GM19395 (cell line): ENCODE results near the gene GAD1.

Source experiments
- ATAC-seq: cut with Tn5 transposase; IDR thresholded peaks from one replicate; pipeline ENCODE4 v1.9.1; 2021; ENCODE audit warnings: mild to moderate bottlenecking, moderate library complexity; ENCODE audit not compliant: unreplicated experiment

The GAD1 gene

DNA sequence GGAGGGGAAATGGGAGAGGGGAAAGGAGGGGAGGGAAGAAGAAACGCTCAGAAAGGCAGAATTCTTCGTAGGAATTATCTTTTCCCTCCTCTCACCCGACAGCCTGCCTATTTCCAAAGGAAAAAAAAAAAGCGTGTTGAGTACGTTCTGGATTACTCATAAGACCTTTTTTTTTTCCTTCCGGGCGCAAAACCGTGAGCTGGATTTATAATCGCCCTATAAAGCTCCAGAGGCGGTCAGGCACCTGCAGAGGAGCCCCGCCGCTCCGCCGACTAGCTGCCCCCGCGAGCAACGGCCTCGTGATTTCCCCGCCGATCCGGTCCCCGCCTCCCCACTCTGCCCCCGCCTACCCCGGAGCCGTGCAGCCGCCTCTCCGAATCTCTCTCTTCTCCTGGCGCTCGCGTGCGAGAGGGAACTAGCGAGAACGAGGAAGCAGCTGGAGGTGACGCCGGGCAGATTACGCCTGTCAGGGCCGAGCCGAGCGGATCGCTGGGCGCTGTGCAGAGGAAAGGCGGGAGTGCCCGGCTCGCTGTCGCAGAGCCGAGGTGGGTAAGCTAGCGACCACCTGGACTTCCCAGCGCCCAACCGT lies at the start of gene GAD1:
GAD1 (plus strand) TSS at position 384 of the 589 bp plus-strand sequence. CDS start 1,705 bp downstream, outside the sequence.
- ATAC-seq = peak; percentile 55

DNA sequence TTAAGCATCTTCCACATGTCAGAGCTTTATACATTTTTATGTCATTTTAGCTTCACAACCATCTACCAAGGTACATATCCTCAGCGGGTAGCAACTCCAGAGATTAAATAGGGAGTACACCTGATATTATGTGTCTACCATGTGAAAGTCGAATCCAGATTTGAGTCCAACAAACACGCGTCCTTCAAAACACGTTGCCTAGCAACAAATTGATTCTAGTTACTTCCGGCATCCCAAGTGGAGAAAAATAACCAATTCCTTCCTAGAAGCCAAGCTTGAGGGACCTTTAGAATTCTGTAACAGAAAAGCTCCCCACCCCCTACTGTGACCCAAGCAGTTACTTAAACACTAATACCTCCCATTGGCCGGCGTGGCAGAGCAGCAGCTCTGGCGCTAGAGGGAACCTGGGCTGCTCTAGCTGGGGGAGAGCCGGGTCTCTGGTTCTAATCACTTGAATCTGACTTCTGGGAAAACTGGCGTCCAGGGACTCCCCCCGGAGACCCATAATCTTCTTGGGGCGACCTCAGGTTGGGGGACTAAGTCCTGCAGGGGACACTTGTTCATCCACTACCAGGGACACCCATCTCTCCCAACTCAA lies 46.6 kb upstream of the GAD1 start, which contains the start of gene ERICH2:
ERICH2 (plus strand) TSS at position 371 of the 598 bp plus-strand sequence. CDS start 304 bp downstream, outside the sequence.
- ATAC-seq = peak; percentile 70

DNA sequence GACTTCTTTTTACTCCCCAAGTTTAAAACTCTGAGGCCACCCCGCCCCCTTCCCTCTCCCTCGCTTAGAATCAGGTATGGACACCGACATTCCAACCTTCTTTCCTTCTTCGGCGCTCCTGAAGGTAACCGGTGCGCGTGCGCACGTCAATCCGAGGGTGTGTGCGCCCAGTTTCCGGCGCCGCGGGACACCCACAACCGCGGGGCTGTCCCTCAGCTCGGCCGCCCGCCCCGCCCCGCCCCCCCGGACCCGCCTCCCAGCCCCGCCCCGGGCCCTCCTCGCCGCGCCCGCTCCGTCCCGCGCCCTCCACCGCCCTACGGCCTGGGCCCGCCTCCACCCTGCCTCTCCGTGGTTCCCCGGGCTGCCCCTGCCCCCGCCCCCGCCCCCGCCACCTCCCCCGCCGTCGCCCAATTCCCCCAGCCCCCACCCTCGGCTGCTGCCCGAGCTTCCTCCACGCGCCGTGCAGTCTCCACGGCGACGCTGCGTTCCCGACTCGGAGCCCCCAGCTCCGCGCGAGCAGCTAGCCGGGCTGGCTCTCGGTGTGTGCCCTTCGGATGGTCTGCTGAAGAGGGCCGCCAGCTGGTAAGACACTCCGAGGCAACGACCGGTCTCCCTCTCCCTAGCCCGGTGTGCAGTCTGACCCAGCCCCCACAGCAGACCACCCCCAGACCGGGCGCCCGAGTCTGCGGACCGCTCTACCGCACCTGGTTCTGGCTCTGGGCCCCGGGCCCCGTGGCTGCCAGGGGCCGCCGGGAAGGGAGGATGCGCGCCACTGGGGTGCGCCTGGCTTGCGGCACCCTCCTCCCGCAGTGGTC lies 45.9 kb upstream of the GAD1 start:
- ATAC-seq = peak; percentile 79

DNA sequence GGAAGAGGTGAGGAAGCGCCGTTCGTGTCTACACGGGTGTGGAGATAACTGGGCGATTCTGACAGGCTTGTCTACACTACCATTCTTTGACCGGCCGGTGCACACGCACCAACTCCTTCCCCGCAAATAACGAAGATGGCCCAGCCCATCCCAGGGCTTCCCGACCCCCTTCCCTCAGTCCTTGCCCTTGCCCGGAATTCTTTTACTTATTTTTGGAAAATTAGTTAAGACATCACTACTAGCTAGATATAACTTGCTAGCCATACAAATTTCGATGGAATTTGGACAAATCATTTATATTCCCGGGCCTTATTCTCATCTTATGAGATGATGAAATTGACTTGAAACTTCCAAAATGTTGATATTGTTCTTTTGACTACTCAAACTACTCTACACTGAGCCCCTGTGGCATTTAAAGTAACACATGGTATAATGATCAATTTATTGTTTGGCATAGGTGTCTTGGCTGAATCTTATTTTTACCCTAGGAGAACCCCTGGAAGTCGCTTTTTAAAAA lies 45.2 kb upstream of the GAD1 start:
- no peak for ATAC-seq

DNA sequence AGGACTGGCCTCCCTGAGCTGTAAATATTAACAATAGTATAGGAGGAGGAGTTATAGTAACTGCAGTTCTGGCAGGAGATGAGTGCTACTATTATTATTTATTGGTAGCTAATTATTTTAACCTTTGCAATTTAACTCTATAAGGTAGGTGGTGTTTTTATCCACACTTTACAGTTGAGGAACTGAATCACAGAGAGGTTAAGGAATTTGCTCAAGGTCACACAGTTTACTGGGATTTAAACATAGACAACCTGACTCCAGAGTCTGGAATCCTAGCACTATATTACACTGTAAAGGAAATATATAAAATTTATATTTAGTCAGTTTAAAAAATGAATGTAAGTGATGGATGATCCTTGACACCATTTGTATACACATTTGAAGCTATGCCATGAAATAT lies 44.4 kb upstream of the GAD1 start:
- no peak for ATAC-seq

DNA sequence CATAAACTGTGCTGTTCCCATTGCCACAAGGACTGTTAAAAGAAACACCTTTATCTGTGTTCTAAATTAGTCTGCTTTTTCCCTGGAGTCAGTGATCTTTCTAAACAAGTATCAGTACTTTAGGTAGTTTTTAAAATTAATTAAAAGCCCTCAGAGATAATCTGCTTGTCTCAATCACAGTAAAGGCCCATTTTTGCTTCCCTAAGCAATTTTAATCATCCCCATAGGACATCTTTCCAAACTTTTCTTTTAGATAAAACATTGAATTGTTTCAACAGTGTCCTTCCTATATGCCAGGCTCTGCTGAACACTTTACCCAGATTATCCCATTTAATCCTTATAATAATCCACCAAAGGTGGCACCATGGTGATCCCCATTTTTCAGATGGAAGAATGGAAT lies 42.6 kb upstream of the GAD1 start:
- no peak for ATAC-seq

DNA sequence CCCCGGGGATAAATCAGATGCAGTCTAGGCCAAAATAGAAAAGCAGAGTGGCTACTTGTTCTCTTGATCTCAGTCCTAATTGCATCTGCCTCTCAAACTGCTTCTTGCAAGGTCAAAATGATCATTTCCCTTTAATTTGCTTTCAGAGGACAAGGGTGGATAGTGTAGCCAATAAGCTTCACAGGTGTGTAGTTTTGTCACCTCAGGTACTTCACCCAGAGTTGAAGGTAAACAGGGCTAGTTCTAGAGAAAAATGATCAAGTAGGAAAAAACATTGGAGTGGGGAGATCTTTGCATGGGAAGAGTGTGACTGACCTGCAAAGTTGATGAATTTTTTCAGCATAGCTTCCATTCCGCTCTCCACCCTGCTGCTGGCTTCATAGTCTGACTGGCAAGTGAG lies 37.8 kb upstream of the GAD1 start:
- ATAC-seq = no peak

DNA sequence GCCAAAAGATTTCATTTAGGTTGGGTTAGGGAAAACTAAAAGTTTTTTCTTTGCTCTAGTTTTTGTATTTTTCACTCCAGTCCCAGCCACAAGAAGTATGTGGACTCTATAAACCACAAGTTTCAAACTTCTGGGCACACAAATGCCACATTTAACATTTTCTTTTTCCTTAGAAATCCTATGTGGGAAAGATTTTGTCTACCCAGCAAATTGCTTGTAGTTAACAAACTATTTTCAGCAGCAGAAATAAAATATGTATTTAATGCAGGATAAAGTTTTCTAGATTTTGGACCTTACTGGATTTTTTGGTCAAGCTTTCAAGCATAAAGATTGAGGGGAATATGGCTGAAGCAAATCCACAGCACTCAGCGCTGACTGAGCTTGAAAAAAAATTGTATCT lies 37.4 kb upstream of the GAD1 start:
- no peak for ATAC-seq

DNA sequence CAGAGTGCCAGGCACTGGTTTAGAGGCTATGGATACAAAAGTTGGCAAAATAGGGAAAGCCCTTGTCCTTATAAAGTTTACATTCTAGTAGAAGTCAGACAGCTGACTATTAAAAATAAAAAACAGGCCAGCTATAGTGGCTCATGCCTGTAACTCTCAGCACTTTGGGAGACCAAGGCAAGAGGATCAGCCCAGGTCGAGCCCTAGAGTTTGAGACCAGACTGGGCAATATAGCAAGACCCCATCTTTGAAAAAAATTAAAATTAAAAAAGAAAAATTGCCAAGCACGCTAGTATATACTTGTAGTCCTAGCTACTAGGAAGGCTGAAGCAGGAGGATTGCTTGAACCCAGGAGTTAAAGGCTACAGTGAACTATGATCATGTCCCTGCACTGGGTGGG lies 34.0 kb upstream of the GAD1 start:
- ATAC-seq = no peak

DNA sequence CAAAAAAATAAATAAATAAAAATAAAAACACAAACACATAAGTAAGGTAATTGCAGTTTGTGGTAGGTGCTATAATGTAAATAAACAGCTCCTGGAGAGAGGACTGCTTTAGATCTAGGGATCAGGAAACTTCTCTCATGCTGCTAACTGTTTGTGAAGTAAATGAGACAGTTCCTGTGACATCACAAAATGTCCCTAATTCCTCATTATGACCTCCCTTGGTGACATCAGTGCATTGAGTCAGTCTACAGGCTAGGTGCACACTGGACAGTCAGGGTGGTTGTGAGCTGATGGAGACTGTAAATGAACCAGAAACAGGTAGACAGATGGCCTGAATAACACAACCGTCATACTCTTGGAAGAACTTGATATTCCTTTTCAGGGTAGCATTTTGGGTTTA lies 33.1 kb upstream of the GAD1 start:
- no peak for ATAC-seq

DNA sequence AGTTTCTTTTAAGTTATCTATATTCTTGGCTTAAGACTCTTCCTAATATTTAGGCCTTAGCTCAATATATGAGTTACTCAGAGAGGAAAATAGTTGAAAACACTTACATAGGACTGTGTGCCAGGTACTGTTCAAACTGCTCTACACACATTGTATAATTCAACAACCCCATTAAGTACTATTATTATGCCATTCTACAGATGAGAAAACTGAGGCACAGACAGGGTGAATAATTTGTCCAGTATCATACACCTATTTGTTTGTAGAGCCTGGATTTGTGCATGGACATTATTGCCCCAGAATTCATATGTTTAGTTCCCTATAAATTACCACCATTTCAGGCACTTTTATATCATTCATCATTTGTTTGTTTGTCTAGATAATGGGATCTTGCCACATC lies 17.7 kb upstream of the GAD1 start:
- no peak for ATAC-seq

DNA sequence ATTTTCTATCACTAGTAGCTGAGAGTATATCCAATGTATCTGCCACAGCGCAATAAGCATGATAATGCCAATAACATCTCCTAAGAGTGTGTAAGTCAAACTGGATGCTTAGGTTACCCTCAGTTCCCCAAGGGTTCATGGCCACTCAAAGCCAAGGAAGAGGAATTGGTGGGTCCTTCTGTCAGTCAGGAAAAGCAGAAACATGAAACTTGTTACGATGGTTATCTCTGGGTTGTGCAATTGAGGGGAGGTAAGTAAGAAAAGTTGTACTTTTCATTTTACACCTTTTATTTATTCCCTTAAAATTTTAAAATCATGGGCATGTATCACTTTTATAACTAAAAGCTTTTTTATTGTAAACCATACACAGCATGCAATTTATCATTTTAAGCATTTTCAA lies 10.1 kb upstream of the GAD1 start:
- no peak for ATAC-seq

DNA sequence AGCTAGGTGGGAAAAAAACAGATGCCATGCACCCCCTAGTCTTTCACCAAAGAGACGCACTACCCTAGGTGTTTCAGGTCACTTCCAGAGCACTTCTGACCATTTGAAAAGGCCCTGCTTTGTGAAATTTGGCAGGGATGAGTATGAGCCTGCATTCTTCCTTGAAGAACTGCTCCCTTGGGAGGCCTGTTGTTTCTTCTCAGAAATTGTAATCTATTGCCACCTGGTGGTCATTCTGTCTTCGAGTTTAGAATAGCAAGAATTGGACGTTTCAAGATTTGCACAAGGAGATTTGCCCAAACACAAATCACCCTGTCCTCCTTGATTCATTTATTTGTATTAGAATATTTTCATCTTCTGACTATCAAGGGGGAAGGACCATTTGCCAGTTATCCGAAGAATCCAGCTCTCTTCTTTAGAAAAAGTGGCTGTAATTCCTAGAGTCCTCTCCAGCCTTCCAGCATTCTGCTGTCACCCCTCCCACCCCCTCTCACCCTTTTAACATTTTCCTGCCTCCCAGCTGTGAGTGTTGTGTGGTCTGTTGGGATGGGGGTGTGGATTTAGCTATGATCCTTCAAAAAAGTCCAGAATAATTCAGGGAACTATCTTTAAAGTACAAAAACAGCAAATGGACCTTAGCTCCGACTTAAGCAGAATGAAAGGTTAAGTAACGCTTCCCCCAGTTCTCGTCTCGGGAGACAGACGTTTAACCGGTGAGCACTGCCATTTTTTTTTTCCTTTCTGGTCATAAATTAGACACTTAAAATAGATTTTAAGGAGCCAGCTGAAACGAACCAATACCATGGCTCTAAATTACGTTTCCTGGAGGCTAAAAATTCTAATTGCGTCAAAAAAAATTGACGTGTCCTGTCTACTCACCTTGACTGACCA lies 3.7 kb upstream of the GAD1 start:
- no peak for ATAC-seq

DNA sequence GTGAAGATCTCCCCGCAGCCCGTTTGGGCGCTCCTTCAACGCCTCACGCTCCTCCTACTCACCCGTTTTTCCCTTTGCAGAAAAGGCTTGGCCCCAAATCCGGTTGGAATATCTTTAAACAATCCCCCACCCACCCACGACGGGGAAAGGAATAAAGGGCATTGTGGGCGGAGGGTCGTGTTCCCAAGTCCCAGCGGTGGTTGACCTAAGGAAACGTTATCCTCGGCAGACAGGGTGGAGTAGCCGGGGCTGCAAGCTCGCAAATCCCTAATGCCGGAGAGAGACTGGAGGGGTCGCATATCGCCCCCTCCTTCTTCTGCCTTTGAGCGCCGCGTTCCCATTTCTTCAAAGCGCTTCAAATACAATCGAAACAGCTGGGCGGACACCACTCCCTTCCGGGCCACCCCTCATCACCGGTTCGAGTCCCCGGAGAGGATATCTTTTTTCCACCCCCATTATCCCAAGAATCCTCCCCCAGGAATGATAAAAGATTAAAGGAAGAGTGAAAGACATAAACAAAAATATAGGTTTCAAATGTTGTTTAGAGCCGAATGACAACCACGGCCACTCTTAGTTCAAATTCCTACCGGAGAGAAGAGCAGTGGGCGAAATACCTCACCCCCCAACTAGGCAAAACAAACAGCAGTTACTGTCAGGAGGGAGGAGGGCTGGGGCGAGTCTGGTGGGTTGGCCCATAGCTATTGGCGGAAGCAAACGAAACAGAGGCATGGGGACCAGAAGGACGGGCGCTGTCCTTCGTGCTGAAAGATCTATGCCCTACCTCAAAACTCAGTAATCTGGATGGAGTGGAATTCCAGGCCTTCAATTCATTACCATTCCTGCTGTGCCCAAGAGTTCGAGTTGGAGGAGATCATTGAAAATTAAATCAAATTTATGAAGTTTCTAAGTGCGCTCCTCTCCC lies 2.8 kb upstream of the GAD1 start:
- ATAC-seq = no peak

DNA sequence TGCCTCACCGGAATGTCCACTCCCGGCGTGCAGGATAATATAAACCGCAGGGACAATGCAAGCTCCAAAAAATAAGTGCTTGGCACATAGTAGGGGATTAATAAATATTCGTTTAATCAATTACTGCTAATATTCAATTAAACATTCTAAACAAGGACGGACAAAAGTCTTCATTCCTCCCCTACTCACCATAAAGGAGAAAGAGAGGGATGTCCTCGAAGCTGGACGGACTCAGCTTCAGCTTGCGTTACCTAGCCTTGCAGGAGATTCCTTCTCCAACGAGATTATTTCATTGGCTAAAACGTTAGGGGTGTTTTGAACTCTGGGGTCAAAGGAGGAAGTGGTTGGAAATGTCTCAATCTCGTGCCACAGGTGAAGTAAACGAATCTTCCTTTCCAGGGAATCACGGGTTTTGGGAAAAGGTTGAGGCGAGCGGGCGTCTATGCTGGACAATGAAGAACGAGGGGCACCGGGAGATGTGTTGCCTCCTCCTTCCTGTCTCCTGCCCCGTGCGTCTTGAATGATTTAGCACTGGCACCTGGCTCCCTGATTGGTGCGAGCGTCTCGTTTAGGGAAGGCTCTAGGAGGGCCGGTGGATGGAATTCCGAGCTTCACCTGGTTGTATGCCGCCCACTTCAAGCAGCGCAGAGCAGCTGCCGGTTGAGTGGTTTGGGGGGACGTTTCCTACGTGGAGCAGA lies 2.0 kb upstream of the GAD1 start:
- ATAC-seq = no peak

DNA sequence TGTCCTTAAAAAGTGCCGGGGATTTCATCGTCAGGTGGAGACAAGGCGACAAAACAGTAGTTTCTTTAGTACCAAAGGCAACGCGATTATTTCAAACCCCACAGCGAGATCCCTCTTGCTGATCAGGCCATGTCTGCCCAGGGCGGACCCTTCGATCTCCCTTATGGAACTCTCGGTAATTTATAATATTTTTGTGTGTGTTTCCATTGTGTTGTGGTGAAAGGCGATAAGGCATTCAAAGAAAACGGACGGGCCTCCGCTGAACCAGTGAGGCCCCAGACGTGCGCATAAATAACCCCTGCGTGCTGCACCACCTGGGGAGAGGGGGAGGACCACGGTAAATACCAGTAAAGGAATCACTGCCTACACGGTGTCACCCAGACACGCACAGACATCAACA lies 1.4 kb upstream of the GAD1 start:
- ATAC-seq = no peak

DNA sequence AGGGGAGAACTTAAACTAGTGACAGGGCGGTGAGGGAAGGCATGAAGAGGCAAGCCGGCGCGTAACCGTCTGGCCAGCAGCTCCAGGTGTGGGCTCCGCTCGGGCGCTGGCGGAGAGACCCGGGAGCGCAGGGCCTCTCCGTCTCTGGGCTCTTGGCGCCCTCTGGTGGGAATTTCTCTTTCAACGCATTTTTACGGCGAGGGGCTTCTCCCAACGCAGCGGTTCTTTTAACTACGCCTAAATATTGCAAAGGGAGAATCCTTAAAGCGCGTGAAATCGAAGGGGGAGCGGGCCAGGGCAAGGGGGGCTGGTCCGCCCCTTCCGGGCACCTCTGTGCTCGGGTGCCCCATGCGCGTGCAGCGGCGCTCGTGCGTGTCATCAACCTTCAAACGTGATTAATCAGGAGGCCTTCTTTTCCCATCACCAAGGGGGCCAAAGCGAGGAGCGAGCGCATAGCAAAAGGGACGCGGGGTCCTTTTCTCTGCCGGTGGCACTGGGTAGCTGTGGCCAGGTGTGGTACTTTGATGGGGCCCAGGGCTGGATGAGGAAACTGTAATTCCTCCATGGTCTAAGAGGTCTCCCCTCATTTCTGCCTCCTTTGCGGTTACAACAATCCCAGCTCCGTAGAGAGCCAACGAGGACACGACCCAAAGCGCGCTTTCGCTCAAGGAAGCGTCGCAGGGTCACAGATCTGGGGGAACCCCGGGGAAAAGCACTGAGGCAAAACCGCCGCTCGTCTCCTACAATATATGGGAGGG lies 762 bp upstream of the GAD1 start:
- ATAC-seq = no peak
